ENCODE measurements around the gene TBC1D17. TPM values are rescaled to one million over a fixed set of nuclear protein-coding genes. Genes with fewer than 3 reads are reported as not detected.

TBC1D17 gene
- total and polyA plus RNA-seq, 10 of the 15 experiments (the other 5 are each of a cell fraction or from before 2014, with no cell fraction given) = 0.42 to 20.4 (median 11.2) TPM

GRCh38 chr19:49871349-49871985 is 6.0 kb upstream of the TBC1D17 start:
- in situ Hi-C loops (cut with MboI) = no loop called here
- H3K4me2 ChIP-seq (ENCODE audit: control insufficient read depth, insufficient read depth) = no peak overlapping the region
- ChIA-PET CTCF (no interaction called here), SMC1A (ENCODE audit: uncharacterized antibody, unreplicated experiment) (no interaction called here), POLR2A (interaction anchor here (0.9 kb wide), 1 partner anchor 20 kb away, joined by 3 read pairs; no protein-coding TSS in a partner anchor), RAD21 (ENCODE audit: unreplicated experiment) (no interaction called here)
- H3K4me1 ChIP-seq (ENCODE audit: control insufficient read depth, insufficient read depth, low read length) = peaks cover 31% of the 10 kb centered on the region
- intact Hi-C loops (cut with micrococcal nuclease; ENCODE audit: unreplicated experiment) = loop anchor here (5.0 kb wide), 1 partner anchor 384 kb away; the partner anchor contains the start of gene RPL13A
- 82% methylated on average over 16 of the region's 17 CpGs for WGBS (ENCODE audit: insufficient coverage, insufficient replicate concordance, low lambda C conversion rate, missing lambda C conversion rate)
- BruUV-seq (replicated peaks) = no TSS peak
- no peak overlapping the region for H3K4me3 ChIP-seq
- H3K9me3 ChIP-seq (replicated peaks; ENCODE audit: control insufficient read depth, insufficient read depth, low read length) = no peaks in the 10 kb centered on the region
- ATAC-seq = no peak
- H3K9ac ChIP-seq (ENCODE audit: control insufficient read depth, insufficient read depth, low read length) = no peak overlapping the region
- no peak overlapping the region for H2AFZ ChIP-seq (ENCODE audit: control insufficient read depth, low read depth, low read length)
- no peaks in the 10 kb centered on the region for H4K20me1 ChIP-seq (ENCODE audit: control insufficient read depth, insufficient read depth)
- H3K27me3 ChIP-seq (replicated peaks in 1 of 2; ENCODE audit: control insufficient read depth in 2 of 2, insufficient read depth in 2 of 2, low read length in 1 of 2) = no peaks in the 10 kb centered on the region
- H3K79me2 ChIP-seq (ENCODE audit: control insufficient read depth, insufficient read depth, low read length) = peaks cover 27% of the 10 kb centered on the region
- H3K36me3 ChIP-seq (ENCODE audit: control insufficient read depth in 2 of 2, insufficient read depth in 2 of 2, low read length in 1 of 2) = no peaks in the 10 kb centered on the region; a peak in 1 of 4 replicates
- no peak for FAIRE-seq
- H3K27ac ChIP-seq (ENCODE audit: control insufficient read depth, insufficient read depth) = no peak overlapping the region
- no peak for DNase-seq (ENCODE audit: low read depth, low spot score)
- TF ChIP-seq SMARCA5 (IDR thresholded peaks at IDR 0.05) (no peak), SREBF1 (IDR thresholded peaks at IDR 0.05; ENCODE audit: low read length) (no peak), BMI1 (IDR thresholded peaks at IDR 0.05; ENCODE audit: borderline replicate concordance) (no peak), CREB1 (IDR thresholded peaks at IDR 0.05; ENCODE audit: low read depth) (no peak), ZBED1 (IDR thresholded peaks at IDR 0.05; ENCODE audit: borderline replicate concordance) (no peak), BCL3 (IDR thresholded peaks at IDR 0.05; ENCODE audit: borderline replicate concordance, insufficient read depth, low read depth, low read length, poor library complexity, severe bottlenecking) (no peak), PML (IDR thresholded peaks at IDR 0.05; ENCODE audit: low read length) (no peak), MYC (IDR thresholded peaks at IDR 0.05; ENCODE audit: insufficient read depth, insufficient read length, insufficient replicate concordance, low read length, severe bottlenecking) (no peak), SMAD1 (IDR thresholded peaks at IDR 0.05; ENCODE audit: low read depth, partially characterized antibody) (no peak), CUX1 (IDR thresholded peaks at IDR 0.05; ENCODE audit: insufficient replicate concordance, low read depth, low read length) (no peak), ATF7 (IDR thresholded peaks at IDR 0.05; ENCODE audit: low read depth) (no peak), NFIC (IDR thresholded peaks at IDR 0.05; ENCODE audit: low read depth, low read length) (no peak), ZNF274 (IDR thresholded peaks at IDR 0.05; ENCODE audit: insufficient read depth, insufficient read length) (no peak), NR2C1 (IDR thresholded peaks at IDR 0.05) (no peak), NR2F1 (conservative IDR thresholded peaks at IDR 0.05) (no peak), CTCF (IDR thresholded peaks at IDR 0.05 in 2 of 3, conservative IDR thresholded peaks at IDR 0.05 in 1 of 3; ENCODE audit: control insufficient read depth in 2 of 3, extremely low read depth in 1 of 3, insufficient read depth in 1 of 3, low read depth in 3 of 3, low read length in 3 of 3) (no peak), KLF5 (IDR thresholded peaks at IDR 0.05; ENCODE audit: partially characterized antibody) (no peak)
